ENCODE results near the gene TUT1.

The TUT1 gene

DNA sequence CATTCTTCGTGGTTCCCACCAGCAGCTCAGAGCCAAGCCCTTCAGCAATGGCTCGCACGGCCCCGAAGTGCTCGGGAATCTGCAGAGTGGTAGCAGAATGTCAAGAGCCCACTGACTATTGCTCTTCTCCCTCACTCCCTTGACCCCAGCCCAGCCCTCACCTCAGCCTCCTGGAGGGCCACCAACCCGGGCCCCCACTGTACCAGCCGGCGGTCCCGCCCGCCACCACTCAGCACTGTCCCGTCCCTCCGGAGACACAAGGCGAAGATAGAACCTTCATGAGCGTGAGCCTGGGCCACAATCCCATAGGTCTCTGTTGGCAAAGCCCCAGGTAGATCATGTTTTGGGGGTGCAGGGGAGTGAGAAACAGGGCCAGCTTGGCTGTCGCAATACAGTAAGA is 14.6 kb upstream of the TUT1 start:
- H3K27ac Mint-ChIP-seq = no peak overlapping the region
- H3K4me3 Mint-ChIP-seq = no peak overlapping the region

DNA sequence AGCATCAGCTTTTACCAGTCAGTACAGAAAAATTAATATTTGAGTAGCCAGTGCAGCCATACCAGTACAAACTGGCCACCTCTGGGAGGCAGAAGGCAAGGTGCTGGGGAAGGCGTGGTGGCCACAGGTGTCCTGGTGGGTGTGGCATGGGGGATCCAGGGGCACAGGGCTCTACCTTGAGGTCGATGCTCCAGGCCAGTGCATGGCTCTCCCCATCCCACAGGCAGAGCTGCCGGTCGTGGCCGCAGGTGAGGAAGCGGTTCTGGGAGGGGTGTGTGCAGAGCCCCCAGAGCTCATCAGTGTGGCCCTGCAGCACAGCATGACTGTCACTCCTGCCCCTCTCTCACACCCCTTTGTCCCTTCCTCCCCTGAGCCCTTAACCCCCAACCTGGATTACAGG is 14.1 kb upstream of the TUT1 start:
- no peak overlapping the region for H3K27ac Mint-ChIP-seq
- DNase-seq = no peak
- peaks cover 23% of the 10 kb centered on the region for H3K36me3 Mint-ChIP-seq (ENCODE audit: low read depth)
- TF ChIP-seq, protein P1, sequence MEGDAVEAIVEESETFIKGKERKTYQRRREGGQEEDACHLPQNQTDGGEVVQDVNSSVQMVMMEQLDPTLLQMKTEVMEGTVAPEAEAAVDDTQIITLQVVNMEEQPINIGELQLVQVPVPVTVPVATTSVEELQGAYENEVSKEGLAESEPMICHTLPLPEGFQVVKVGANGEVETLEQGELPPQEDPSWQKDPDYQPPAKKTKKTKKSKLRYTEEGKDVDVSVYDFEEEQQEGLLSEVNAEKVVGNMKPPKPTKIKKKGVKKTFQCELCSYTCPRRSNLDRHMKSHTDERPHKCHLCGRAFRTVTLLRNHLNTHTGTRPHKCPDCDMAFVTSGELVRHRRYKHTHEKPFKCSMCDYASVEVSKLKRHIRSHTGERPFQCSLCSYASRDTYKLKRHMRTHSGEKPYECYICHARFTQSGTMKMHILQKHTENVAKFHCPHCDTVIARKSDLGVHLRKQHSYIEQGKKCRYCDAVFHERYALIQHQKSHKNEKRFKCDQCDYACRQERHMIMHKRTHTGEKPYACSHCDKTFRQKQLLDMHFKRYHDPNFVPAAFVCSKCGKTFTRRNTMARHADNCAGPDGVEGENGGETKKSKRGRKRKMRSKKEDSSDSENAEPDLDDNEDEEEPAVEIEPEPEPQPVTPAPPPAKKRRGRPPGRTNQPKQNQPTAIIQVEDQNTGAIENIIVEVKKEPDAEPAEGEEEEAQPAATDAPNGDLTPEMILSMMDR (IDR thresholded peaks at IDR 0.05) = no peak
- peaks cover 80% of the 10 kb centered on the region for H3K4me1 Mint-ChIP-seq
- no peak overlapping the region for H3K4me3 Mint-ChIP-seq
- peaks cover 29% of the 10 kb centered on the region for H3K27me3 Mint-ChIP-seq (ENCODE audit: low read depth, poor library complexity)
- H3K9me3 Mint-ChIP-seq = no peaks in the 10 kb centered on the region

More for the DNA sequence above, 14.6 kb upstream of the TUT1 start:
- peaks cover 29% of the 10 kb centered on the region for H3K27me3 Mint-ChIP-seq (ENCODE audit: low read depth, poor library complexity)
- H3K9me3 Mint-ChIP-seq = no peaks in the 10 kb centered on the region
- peaks cover 23% of the 10 kb centered on the region for H3K36me3 Mint-ChIP-seq (ENCODE audit: low read depth)
- DNase-seq = no peak
- H3K4me1 Mint-ChIP-seq = peaks cover 82% of the 10 kb centered on the region
- TF ChIP-seq, protein P1 (IDR thresholded peaks at IDR 0.05) = no peak

DNA sequence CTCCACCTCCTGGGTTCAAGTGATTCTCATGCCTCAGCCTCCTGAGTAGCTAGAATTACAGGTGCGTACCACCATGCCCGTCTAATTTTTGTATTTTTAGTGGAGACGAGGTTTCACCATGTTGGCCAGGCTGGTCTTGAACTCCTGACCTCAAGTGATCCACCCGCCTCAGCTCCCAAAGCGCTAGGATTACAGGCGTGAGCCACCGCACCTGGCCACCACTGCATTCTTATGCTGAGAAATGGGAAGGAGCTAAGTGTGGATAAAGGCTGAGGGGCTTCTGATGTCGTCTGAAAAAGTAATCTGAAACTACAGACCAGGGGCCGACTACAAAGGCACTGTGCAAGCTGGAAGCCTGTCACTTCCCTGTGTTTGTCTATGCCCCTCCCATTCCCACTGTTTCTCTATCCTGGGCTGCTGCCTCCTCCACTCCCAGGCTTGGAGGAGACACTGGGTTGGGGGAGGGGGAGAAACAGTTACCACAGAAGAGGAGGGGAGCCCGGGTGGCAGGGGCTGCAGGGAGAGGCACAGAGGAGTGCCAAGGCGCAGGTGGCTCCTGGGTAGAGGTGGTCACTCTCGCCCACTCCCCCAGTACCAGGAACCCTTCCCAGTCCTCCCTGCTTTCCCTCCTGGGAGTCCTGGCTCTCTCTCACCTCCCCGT is 13.3 kb upstream of the TUT1 start:
- Mint-ChIP-seq H3K36me3 (ENCODE audit: low read depth) (peaks cover 28% of the 10 kb centered on the region), H3K9me3 (no peaks in the 10 kb centered on the region), H3K27ac (peak overlapping the region; percentile 68), H3K4me1 (peaks cover 80% of the 10 kb centered on the region), H3K4me3 (peak overlapping the region; percentile 23), H3K27me3 (ENCODE audit: low read depth, poor library complexity) (peaks cover 26% of the 10 kb centered on the region)
- peak; percentile 52 for DNase-seq
- TF ChIP-seq, protein P1 (IDR thresholded peaks at IDR 0.05) = no peak

DNA sequence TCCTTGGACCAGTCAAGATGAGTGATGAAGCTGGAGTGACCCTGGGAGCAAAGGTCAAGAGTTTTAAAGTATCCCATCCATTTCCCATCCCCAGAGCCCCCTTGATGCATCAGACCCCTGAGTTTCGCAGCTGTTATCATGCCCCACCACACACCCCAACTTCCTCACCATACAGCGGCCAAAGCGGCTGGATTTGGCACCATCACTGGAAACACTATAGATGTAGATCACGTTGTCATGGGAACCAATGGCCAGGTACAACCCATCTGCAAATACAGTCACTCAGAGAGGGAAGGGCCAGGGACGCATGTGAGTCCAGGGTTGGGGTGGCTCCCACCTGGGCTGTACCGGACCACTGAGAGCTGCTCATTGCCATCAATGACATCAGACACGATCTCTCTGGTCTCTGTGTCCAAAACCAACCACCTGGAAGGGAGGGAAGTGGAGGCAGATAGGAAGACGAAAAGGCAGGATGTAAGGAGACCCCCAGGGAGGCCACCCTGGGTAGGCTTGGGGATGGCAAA is 12.5 kb upstream of the TUT1 start:
- no peak overlapping the region for H3K27ac Mint-ChIP-seq
- no peak for DNase-seq
- H3K9me3 Mint-ChIP-seq = no peaks in the 10 kb centered on the region
- peak overlapping the region; percentile 70 for H3K4me3 Mint-ChIP-seq
- H3K4me1 Mint-ChIP-seq = peaks cover 80% of the 10 kb centered on the region
- peaks cover 26% of the 10 kb centered on the region for H3K27me3 Mint-ChIP-seq (ENCODE audit: low read depth, poor library complexity)
- TF ChIP-seq, protein P1 (IDR thresholded peaks at IDR 0.05) = no peak
- peaks cover 36% of the 10 kb centered on the region for H3K36me3 Mint-ChIP-seq (ENCODE audit: low read depth)

- TF ChIP-seq, protein P1 (IDR thresholded peaks at IDR 0.05) = no peak
- Mint-ChIP-seq H3K9me3 (no peaks in the 10 kb centered on the region), H3K27ac (no peak overlapping the region), H3K27me3 (ENCODE audit: low read depth, poor library complexity) (peaks cover 28% of the 10 kb centered on the region), H3K36me3 (ENCODE audit: low read depth) (peaks cover 41% of the 10 kb centered on the region), H3K4me3 (peak overlapping the region; percentile 70), H3K4me1 (peaks cover 81% of the 10 kb centered on the region)
- DNase-seq = no peak
Observed at GRCh38 chr11:62603072-62603408, 11.7 kb upstream of the TUT1 start.
